SIG-M5 treated with dmso at 0.1 percent for 504 hours (cell line): ENCODE results near the gene CIDEC.
"Not testable (repeated sequence)": the region's sequence is repeated elsewhere in the genome, so short reads cannot be mapped to it uniquely, and the experiment has no call there.

Experiments
- DNase-seq: peaks from one replicate; lab custom pipeline; 2025; ENCODE audit not compliant: unreplicated experiment; lab: John Stamatoyannopoulos, UW

CIDEC gene

DNA sequence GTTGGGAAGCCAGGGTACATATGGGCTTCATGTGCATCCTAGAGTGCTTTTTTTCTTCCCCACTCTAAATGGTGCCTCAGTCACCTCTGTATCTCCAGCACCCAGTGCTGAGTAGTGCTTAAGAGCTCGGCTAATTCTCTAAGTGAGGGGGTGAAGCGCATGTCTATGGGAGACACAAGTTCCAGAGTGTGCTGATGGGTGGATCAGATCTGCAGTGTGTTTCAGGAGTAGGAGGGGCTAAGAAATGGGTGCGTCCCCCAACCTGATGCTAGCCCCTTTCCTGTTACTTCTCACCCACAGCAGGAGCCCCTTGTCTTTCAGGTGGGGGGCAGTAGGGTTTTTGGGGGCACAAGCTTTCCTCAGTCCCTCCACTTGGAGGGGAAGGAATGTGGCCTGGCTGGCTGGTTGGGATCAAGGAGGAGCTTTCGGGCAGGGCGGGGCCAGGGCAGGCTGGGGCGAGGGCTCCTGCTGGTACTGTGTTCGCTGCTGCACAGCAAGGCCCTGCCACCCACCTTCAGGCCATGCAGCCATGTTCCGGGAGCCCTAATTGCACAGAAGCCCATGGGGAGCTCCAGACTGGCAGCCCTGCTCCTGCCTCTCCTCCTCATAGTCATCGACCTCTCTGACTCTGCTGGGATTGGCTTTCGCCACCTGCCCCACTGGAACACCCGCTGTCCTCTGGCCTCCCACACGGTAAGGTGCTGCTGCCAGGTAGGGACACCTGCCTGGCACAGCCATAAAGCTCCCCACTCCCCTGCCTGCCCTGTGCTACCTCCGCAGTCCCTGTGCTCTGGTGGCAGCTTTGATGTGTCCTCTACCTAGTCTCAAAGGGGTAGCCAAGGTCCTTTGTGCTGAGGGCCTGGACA lies 22.6 kb upstream of the CIDEC start, which contains the start of gene IL17RE:
Gene IL17RE (plus strand): TSS at position 477 of the 866 bp plus-strand sequence. CDS start 85 bp downstream, at position 562.
- DNase-seq, result no peak

DNA sequence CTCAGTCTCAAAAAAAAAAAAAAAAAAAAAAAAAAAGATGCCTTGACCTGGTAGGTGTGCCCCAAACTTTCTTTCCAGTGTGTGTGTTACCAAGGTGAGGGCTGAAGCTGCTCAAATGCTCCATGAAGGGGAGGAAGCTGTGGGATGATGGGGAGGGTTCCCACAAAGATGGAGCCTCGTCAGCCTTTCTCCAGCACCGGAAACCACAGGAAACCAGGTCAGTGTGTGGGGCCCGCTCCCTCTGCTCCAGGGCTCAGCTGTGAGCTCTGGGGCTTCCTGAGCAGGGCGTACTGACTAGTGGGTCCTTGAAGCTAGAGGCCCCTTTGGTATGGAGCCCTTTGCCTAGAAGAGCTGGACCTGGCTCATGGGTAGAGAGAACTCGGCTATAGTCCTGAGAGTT lies 21.9 kb upstream of the CIDEC start:
- no peak for DNase-seq

DNA sequence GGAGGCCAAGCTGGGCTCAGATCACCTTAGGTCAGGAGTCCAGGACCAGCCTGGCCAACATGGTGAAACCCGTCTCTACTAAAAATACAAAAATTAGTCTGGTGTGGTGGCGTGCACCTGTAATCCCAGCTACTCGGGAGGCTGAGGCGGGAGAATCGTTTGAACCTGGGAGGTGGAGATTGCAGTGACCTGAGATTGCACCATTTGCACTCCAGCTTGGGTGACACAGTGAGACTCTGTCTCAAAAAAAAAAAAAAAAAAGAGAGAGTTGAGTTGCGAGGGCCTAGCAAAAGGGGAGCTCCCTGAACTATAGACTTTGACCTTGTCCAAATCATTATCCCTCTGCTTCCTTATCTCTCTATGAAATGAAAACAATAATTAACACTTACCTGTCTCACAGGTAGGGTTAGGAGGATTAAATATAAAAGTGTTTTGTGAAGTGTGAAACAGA lies 20.9 kb upstream of the CIDEC start:
- DNase-seq, result not testable (repeated sequence)

DNA sequence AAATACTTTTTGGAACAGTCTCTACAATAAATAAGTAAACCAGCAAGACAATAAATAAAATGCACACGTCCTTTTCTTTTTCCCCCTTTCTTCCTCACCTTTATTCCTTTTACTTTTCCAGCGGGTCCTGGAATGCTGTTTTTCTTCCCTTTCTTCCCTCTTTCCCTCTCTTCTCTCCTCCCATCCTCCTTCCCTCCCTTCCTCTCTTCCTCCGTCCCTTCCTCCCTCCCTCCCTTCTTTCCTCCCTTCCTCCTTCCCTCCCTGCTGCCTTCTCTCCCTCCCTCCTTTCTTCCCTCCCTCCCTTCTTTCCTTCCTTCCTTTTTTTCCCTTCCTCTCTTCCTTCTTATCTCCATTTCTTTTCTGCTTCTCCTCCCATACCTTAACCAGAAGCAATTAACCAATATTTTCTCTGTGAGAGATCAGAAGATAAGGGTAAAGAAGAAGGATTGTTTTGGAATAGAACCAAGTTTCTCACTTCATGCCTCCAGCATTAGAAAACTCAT lies 19.3 kb upstream of the CIDEC start:
- no peak for DNase-seq

DNA sequence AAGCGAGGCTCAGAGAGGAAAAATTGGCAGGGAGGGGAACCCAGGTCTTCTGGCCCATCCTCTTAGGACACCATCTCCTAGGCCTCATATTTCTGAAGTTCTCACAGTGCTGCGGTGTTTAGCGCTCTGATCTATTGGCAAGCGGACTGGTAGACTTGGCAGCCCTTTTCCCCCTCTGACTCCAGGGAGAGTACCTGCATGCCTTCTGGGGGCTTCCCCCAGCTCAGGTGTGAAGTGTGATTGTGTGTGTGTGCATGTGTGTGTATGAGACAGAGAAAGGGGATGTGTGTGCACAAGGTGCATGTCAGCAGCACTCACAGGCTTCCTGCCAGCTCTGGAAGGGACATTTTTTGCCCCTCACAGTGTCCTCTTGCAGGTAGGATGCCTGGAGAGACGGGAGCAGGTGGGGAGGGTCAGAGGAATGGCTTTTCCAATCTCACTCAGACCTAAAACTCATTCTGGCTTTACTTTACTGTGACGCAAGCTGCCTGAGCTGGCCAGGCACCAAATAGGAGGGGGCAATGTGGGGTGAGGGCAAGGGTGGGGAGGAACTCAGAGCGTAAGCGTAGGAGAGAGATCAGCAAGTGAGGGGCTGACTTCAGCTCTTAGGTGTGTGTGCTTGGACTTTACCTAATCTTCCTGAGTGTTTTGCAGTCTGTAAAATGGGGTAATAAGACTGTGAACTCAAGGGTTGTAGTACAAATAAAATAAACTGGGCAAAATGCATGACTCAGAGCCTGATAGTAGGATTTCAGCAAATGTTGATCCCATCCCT lies 18.6 kb upstream of the CIDEC start:
- DNase-seq, result no peak

DNA sequence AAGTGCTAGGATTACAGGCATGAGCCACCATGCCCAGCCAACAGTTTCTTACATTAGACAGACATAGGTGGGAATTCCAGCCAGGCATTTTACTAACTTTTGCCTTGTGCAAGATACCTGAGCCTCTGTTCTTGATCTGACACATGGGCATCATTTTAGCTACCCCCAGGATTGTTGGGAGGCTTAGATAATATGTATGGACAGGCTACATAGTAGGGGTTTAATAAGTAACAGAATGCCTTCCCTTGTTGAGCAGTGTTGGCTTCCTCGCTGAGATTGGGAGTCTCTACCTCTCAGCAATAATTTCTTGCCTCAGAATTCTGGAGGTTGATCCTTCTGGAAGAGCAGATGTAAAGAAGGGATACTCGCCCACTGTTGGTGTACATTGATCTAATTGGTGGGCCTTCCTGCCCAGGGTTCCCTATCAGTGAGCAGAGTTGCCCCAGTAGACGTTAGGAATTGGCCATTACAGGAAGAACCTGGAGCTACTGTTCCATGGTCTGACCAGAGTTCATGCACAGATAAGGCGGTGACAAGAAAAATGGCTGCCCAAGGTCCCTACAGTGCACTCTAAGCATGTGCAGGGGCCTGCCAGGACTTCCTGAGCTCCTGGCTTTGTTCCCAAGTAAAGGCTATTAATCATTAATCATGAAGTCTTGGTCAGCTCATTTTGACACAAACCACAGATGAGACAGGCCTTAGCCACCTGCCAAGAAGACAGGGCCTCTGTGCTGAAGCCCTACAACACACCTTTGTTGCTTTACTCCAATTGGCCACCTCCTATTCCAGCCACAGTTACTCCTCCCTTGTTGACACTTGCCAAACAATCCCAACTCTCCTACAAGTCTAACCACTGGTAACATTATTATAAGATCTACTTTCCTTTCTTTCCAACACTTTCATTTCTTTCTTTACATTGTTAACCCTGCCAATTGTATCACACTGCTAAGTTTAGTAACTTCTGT lies 17.6 kb upstream of the CIDEC start:
- DNase-seq, result no peak

DNA sequence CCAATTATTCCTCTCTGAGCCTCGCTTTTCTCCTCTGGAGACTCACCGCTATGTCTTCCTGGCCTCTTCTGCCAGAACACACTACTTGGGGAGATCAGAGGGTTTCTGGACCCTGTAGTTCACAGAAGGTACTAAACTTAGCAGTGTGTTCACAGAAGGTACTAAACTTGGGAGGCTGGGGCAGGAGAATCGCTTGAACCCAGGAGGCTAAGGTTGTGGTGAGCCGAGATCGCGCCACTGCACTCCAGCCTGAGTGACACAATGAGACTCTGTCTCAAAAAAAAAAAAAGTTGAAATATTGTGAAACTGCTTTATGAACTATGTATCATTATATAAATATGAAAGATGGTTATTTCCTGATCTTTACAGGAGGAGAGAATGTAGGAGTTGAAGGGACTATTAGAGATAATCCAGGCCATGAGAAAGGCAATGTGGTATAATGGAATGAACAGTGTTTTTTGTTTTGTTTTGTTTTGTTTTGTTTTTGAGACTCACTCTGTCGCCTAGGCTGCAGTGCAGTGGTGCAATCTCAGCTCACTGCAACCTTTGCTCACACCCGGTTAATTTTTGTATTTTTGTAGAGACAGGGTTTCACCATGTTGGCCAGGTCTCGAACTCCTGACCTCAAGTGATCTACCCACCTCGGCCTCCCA lies 16.8 kb upstream of the CIDEC start:
- not testable (repeated sequence) for DNase-seq

DNA sequence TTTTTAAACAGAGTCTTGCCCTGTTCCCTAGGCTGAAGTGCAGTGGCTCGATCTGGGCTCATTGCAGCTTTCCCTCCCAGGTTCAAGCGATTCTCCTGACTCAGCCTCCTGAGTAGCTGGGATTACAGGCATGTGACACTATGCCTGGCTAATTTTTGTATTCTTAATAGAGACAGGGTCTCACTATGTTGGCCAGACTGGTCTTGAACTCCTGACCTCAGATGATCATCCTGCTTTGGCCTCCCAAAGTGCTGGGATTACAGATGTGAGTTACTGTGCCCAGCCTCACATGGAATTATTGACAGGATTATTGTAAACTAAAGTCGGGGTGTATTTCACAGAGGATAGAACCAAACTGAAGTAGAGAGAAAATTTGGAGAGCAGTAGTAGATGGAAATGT lies 15.7 kb upstream of the CIDEC start:
- DNase-seq, result not testable (repeated sequence)

DNA sequence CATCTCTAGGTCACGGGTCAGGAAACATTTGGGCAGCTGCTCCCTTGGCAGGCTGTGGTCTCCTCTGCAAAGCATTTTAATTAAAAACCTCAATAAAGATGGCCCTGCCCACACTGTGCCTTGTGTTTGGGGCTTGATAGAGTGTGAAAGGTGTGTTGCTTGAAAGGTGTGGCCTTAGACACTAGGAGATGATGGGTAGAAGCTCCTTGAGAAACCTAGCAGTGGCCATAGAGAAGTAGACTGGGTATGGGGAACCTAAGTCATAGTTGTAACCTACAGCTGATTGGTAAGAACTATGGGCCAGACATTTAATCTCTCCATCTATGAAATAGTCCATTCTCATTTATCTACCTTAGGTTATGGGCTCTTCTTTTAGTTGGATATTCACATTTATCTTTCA lies 13.7 kb upstream of the CIDEC start:
- DNase-seq, result no peak

DNA sequence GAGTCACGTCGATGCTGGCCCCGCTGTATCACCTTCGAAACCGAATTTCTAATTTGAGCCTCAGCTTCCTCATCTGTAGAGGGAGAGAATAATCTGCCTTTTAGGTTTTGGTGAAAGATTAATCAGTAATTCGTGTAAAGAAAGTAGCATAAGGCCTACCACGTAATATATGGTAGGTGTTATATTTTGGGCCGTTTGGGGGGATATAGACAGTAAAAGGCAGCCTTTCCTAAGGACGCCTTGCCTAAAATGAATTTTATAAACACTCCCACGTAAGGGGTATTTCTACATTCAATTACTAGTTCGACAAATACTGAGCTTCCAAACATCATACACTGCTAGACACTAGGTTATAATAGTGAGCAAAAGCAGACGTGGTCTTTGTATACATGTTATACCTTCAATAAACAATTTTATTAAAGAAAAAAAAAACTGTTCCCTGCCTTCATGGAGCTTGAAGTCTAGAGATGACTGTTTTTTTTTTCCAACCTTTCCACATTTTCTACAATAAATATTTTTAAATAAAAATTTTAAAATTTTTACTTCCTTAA lies 11.1 kb upstream of the CIDEC start:
- peak; percentile 46 for DNase-seq

DNA sequence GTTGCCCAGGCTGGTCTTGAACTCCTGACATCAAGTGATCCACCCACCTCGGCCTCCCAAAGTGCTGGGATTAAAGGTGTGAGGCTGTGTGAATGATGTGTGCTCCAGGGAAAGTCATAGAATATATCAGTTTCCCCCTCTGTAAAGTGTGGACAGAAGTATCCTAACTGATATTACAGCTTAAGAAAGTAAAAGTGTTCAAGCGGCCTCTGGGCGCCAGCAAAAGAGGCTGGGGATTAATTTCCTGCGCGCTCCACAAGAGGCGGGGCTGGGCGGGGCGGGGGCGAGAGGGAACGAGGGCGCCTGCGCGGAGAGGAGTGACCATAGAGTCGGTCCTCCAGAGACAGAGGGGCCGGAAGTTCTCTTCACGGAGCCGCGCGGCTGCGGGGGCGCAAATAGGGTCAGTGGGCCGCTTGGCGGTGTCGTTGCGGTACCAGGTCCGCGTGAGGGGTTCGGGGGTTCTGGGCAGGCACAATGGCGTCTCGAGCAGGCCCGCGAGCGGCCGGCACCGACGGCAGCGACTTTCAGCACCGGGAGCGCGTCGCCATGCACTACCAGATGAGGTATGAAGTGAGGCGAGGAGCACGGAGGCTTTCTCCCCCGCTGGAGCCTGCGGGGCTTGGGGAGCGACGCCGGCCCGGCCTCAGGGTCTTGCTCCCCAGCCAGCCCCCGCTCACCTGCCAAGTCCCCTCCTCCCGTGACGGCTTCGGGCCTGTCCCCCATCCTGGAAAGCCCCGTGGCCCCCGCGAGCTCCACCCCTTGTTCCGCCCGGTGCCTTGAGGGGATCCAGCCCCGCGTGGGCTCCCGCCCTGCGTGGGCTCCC lies 10.4 kb upstream of the CIDEC start, which contains the start of gene JAGN1:
Gene JAGN1 (plus strand): TSS at position 362 of the 823 bp plus-strand sequence. CDS start 113 bp downstream, at position 475.
- peak; percentile 87 for DNase-seq

DNA sequence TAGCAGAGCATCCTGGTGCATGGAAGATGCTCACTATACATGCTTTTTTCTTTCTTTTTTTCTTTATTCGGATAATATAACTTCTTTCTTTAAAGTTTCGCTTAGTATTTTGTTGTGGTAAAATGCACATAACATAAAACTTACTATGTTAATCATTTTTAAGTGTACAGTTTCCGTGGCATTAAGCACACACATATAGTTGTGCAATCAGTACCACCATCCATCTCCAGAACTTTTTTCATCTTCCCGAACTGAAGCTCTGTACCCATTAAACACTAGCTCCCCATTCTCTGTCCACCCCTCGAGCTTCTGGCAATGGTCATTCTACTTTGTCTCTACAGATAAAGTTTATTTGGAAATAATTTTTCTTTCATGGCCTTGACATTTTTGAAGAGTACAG lies 9.4 kb upstream of the CIDEC start:
- no peak for DNase-seq

DNA sequence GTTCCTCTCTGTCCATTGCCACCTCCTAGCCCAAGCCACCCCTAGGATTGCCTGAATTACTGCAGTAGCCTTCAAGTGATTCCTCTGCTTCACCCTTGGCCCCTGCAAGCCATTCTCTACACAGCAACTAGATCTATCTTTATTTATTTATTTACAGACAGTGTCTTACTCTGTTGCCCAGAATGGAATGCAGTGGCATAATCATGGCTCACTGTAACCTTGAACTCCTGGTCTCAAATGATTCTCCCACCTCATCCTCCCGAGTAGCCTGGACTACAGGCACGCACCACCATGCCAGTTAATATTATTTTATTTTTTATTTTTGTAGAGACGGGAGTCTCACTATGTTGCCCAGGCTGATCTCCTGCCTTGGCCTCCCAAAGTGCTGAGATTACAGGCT lies 8.5 kb upstream of the CIDEC start:
- DNase-seq, result no peak

DNA sequence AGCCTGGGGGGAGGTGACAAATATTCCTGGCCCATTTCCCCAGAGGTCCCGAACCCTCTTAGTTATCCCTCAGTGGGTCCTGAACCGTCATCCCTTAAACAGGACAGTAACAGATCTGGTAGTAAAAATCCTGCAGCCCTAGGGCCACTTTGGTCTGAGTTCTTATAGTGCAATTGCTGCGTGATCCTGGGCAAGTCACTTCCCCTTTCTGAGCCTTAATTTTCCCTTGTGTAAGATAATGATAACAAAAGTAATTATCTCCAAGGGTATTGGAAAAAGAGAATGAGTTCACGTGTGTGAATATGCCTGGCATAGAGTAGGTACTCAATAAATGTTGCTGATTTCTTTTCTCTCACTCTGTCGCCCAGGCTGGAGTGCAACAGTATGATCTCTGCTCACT lies 7.4 kb upstream of the CIDEC start:
- peak; percentile 56 for DNase-seq

DNA sequence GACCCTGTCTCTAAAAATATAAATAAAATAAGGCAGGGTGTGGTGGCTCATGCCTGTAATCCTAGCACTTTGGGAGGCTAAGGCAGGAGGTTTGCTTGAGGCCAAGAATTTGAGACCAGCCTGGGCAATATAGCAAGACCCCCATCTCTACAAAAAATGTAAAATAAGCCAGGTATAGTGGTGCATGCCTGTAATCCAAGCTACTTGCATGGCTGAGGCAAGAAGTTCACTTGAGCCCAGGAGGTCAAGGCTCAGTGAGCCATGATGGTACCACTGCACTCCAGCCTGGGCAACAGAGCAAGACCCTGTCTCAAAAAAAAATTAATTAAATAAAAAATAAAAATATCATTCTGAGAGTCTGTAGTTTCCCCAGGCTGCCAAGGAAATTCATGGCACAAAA lies 6.3 kb upstream of the CIDEC start:
- no peak for DNase-seq

DNA sequence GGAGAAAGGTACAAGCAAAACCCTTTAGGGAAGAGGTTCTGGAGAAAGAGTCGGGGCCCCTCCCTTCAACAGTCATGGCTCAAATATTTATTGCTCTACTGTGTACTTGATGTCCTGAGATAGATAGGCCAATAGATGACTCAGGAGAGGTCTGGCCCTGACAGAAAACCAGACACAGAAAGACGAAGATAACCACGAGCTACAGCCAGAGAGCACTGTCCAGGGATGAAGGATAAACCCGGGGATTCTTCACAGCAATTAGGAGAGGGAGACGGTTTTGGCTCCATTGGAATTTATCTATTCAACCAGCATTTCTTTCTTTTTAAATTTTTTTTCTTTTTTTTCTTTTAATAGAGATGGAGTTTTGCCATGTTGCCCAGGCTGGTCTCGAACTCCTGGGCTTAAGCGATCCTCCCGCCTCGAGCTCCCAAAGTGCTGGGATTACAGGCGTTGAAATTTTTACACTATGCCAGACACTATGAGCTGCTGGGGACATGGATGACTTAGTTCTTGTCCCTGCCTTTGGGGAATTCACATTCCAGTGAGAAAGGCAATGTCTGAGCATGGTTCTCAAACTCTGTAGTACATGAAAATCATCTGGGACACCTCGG lies 4.6 kb upstream of the CIDEC start:
- peak; percentile 28 for DNase-seq

DNA sequence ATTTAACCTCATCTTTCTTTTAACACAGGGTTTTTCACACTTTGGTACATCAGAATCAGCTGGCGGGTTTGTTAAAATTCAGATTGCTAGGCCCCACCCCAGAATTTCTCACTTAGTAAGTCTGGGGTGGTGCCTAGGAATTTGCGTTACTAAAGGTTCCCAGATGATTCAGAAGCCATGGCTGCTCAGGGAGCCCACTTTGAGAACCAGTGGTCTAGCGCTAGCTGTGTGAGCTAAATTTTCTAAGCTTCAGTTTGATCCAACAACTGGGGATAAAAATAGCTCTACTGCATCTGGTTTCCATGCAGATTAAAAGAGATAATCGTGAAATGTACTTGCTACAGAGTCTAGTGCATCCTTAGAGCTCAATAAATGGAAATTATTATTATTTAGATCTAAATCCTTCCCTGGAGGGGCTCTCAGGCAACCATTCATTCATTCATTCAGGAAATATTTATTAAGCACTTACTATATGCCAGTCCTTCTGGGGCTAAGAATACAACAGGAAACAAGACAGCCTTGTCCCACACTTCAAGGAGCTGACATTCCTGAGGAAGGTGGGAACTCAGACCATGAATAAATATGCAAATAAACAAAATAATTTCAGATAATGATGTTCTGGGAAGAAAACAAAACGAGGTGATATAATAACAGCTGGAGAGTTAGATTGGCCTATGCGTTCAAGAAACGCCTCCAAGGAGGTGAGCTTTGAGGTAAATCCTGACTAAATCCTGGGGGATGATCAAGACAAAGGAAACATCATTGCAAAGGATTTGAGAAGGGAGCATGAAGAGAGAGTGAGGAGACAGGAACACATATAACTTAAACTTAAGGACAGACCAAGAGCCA lies 3.9 kb upstream of the CIDEC start:
- no peak for DNase-seq

DNA sequence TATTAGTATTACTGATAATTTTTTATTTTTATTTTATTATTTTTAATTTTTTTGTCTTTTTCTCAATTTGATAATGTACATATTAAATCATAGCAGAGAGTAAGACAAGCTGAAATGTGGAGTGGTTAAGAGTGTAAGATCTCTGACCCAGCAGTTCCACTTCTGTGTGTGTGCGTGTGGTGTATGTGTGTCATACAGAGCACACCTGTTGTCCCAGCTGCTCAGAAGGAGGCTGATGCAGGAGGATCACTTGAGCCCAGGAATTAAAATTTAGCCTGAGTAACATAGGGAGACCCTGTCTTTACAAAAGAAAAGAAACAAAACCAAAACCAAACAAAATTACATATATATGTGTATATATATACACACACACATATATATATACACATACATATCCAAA lies 1.4 kb upstream of the CIDEC start:
- DNase-seq, result no peak
